ENCODE data around the gene GPR37. TPM values are rescaled to one million over a fixed set of nuclear protein-coding genes. Genes with fewer than 3 reads are reported as not detected.
A peak's percentile ranks its signal among the peaks of the same experiment; 100 is the strongest.

Gene GPR37
- total RNA-seq, 1 experiment from 2014 or later: 1.6 TPM

GRCh38 chr7:124810605-124811004 lies 45.0 kb upstream of the GPR37 start:
- no peak overlapping the region for H3K4me3 Mint-ChIP-seq
- Histone ChIP-seq H4K91ac (ENCODE audit: insufficient read length, low read depth, low read length) (no peak overlapping the region), H4K20me1 (ENCODE audit: control insufficient read depth, insufficient read depth, insufficient read length) (no peaks in the 10 kb centered on the region), H3K23me2 (ENCODE audit: insufficient read length, low read depth, low read length, poor library complexity, severe bottlenecking) (no peaks in the 10 kb centered on the region), H2AFZ (ENCODE audit: low read length) (no peak overlapping the region), H2BK120ac (ENCODE audit: low read depth, low read length, poor library complexity, severe bottlenecking) (no peak overlapping the region), H3K79me2 (ENCODE audit: insufficient read depth, low read length) (no peaks in the 10 kb centered on the region), H3K27ac (ENCODE audit: insufficient read length, low read depth, low read length) (peak overlapping the region; percentile 47), H3K18ac (ENCODE audit: insufficient read length, low read depth, low read length) (no peak overlapping the region), H3T11ph (ENCODE audit: low read length) (no peak overlapping the region), H2AK5ac (ENCODE audit: insufficient read length, low read length) (no peak overlapping the region), H3K9me3 (ENCODE audit: control insufficient read depth, low read depth, low read length) (no peaks in the 10 kb centered on the region), H3K23ac (ENCODE audit: insufficient read length, low read depth, low read length) (no peak overlapping the region), H2BK15ac (ENCODE audit: low read depth, low read length) (no peak overlapping the region), H2BK20ac (ENCODE audit: low read depth, low read length, poor library complexity, severe bottlenecking) (no peak overlapping the region), H3K4ac (ENCODE audit: low read depth, low read length) (no peak overlapping the region), H3K79me1 (ENCODE audit: insufficient read depth, low read depth, low read length, poor library complexity, severe bottlenecking) (no peaks in the 10 kb centered on the region), H2BK5ac (ENCODE audit: insufficient read length, low read length) (no peak overlapping the region), H3K14ac (ENCODE audit: insufficient read depth, low read length) (no peak overlapping the region), H4K8ac (replicated peaks; ENCODE audit: insufficient read length, low read depth, low read length) (no peak overlapping the region), H3K56ac (ENCODE audit: insufficient read length, low read depth, low read length) (no peak overlapping the region), H4K5ac (ENCODE audit: insufficient read length, low read depth, low read length) (no peak overlapping the region), H2BK12ac (ENCODE audit: insufficient read length, low read depth, low read length) (no peak overlapping the region), H3K4me1 (ENCODE audit: insufficient read depth, low read length) (peaks cover 3% of the 10 kb centered on the region; the same call in 1 of the 2 replicates), H3K27me3 (ENCODE audit: insufficient read depth, low read length) (no peaks in the 10 kb centered on the region), H3K4me2 (ENCODE audit: insufficient read depth, insufficient read length, low read length) (no peak overlapping the region), H3K9ac (ENCODE audit: extremely low read depth, insufficient read length, low read length) (no peak overlapping the region)
- no peaks in the 10 kb centered on the region; a peak in 1 of 5 replicates for H3K9me3 Mint-ChIP-seq
- WGBS (ENCODE audit: extremely low coverage, insufficient read length, low lambda C conversion rate): no CpG with 5 or more reads among the region's 3 CpGs
- H3K4me1 Mint-ChIP-seq: peaks cover 43 to 56% of the 10 kb centered on the region in 2 experiments
- no peaks in the 10 kb centered on the region for H3K27me3 Mint-ChIP-seq (ENCODE audit: low read depth)
- H3K27ac Mint-ChIP-seq: peak overlapping the region in 2 of 3 experiments; percentile 29 to 95; a peak in 3 of 7 replicates
- no peak for TF ChIP-seq CTCF (conservative IDR thresholded peaks at IDR 0.05)
- no peak for DNase-seq
- no peaks in the 10 kb centered on the region for H3K36me3 Mint-ChIP-seq (ENCODE audit: insufficient read depth in 1 of 3, low read depth in 3 of 3)

All from H9 (cell line).